HepG2 (cell line): ENCODE results near the gene GLI3. TPM values are rescaled to one million over a fixed set of nuclear protein-coding genes. Genes with fewer than 3 reads are reported as not detected.

Experiments
- CTCF ChIP-seq: sonication (generic); formaldehyde crosslinking; IDR thresholded peaks from 2 replicates; pipeline ENCODE4 v1.5.0; 2020; ENCODE audit warnings: mild to moderate bottlenecking, missing genetic modification reagents, moderate library complexity
- HNRNPK ChIP-seq: fragments of 200-400 bp; formaldehyde crosslinking; IDR thresholded peaks from 2 replicates; pipeline ENCODE4 v1.6.1; 2018; ENCODE audit warnings: low read length, low read depth, moderate library complexity, mild to moderate bottlenecking; ENCODE audit not compliant: poor library complexity, severe bottlenecking
- XRCC5 ChIP-seq: fragments of 200-400 bp; formaldehyde crosslinking; optimal IDR thresholded peaks from 2 replicates; pipeline ENCODE3; 2017; ENCODE audit warnings: mild to moderate bottlenecking, low read length
- ZNF343 ChIP-seq: sonication (generic); formaldehyde crosslinking; IDR thresholded peaks from 2 replicates; pipeline ENCODE4 v1.4.0; 2020; ENCODE audit warnings: mild to moderate bottlenecking, missing genetic modification reagents
- polyA plus RNA-seq, 8 experiments: library from polyadenylated mRNA; depleted of rRNA in 3 of 8; stranded (reverse) in 7 of 8; unstranded in 1 of 8; fragments of >200 nt; fragmentation: Illumina TruSeq in 4 of 8; extraction: Trizol in 4 of 8; gene quantifications; 2 replicates each; pipeline versions ENCODE4 v1.2.1 to v1.2.3, GENCODE V29; 2011 to 2016; ENCODE audit warnings: low read depth in 4 of 8, missing spikeins in 1 of 8, mixed read lengths in 1 of 8; ENCODE audit not compliant: insufficient read depth in 1 of 8
- total RNA-seq, 5 experiments: library from RNA; depleted of rRNA; stranded (reverse); fragments of >200 nt; fragmentation: Illumina TruSeq; extraction: Trizol; gene quantifications; 2 replicates each; pipeline ENCODE4 v1.2.3, GENCODE V29; 2016; ENCODE audit warnings: low read depth in 1 of 5
- TF ChIP-seq, protein P1 (sequence below): IDR thresholded peaks from 2 replicates; pipeline ENCODE4 v1.6.1; 2016; ENCODE audit warnings: low read depth, missing genetic modification reagents, missing compliant biosample characterization
- TF ChIP-seq, protein P2 (sequence below): sonication (generic); formaldehyde crosslinking; IDR thresholded peaks from 2 replicates; pipeline ENCODE4 v1.4.0; 2020; ENCODE audit warnings: missing genetic modification reagents

The GLI3 gene
- total and polyA plus RNA-seq, 2 of the 13 experiments (the other 11 are each of a cell fraction or from before 2014, with no cell fraction given) = not detected

GRCh38 chr7:42186151-42186550 lies 50.9 kb downstream of the GLI3 start (continued):
- TF ChIP-seq, protein P1, sequence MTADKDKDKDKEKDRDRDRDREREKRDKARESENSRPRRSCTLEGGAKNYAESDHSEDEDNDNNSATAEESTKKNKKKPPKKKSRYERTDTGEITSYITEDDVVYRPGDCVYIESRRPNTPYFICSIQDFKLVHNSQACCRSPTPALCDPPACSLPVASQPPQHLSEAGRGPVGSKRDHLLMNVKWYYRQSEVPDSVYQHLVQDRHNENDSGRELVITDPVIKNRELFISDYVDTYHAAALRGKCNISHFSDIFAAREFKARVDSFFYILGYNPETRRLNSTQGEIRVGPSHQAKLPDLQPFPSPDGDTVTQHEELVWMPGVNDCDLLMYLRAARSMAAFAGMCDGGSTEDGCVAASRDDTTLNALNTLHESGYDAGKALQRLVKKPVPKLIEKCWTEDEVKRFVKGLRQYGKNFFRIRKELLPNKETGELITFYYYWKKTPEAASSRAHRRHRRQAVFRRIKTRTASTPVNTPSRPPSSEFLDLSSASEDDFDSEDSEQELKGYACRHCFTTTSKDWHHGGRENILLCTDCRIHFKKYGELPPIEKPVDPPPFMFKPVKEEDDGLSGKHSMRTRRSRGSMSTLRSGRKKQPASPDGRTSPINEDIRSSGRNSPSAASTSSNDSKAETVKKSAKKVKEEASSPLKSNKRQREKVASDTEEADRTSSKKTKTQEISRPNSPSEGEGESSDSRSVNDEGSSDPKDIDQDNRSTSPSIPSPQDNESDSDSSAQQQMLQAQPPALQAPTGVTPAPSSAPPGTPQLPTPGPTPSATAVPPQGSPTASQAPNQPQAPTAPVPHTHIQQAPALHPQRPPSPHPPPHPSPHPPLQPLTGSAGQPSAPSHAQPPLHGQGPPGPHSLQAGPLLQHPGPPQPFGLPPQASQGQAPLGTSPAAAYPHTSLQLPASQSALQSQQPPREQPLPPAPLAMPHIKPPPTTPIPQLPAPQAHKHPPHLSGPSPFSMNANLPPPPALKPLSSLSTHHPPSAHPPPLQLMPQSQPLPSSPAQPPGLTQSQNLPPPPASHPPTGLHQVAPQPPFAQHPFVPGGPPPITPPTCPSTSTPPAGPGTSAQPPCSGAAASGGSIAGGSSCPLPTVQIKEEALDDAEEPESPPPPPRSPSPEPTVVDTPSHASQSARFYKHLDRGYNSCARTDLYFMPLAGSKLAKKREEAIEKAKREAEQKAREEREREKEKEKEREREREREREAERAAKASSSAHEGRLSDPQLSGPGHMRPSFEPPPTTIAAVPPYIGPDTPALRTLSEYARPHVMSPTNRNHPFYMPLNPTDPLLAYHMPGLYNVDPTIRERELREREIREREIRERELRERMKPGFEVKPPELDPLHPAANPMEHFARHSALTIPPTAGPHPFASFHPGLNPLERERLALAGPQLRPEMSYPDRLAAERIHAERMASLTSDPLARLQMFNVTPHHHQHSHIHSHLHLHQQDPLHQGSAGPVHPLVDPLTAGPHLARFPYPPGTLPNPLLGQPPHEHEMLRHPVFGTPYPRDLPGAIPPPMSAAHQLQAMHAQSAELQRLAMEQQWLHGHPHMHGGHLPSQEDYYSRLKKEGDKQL (CRISPR knock-in tag) = no peak
- TF ChIP-seq XRCC5 (peak; percentile 17), CTCF (CRISPR knock-in tag) (peak; percentile 29), ZNF343 (CRISPR knock-in tag) (no peak), HNRNPK (no peak)
- TF ChIP-seq, protein P2, sequence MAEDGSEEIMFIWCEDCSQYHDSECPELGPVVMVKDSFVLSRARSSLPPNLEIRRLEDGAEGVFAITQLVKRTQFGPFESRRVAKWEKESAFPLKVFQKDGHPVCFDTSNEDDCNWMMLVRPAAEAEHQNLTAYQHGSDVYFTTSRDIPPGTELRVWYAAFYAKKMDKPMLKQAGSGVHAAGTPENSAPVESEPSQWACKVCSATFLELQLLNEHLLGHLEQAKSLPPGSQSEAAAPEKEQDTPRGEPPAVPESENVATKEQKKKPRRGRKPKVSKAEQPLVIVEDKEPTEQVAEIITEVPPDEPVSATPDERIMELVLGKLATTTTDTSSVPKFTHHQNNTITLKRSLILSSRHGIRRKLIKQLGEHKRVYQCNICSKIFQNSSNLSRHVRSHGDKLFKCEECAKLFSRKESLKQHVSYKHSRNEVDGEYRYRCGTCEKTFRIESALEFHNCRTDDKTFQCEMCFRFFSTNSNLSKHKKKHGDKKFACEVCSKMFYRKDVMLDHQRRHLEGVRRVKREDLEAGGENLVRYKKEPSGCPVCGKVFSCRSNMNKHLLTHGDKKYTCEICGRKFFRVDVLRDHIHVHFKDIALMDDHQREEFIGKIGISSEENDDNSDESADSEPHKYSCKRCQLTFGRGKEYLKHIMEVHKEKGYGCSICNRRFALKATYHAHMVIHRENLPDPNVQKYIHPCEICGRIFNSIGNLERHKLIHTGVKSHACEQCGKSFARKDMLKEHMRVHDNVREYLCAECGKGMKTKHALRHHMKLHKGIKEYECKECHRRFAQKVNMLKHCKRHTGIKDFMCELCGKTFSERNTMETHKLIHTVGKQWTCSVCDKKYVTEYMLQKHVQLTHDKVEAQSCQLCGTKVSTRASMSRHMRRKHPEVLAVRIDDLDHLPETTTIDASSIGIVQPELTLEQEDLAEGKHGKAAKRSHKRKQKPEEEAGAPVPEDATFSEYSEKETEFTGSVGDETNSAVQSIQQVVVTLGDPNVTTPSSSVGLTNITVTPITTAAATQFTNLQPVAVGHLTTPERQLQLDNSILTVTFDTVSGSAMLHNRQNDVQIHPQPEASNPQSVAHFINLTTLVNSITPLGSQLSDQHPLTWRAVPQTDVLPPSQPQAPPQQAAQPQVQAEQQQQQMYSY (CRISPR knock-in tag) = no peak
